PC-3 (cell line): ENCODE results near the gene DDX52. TPM values are rescaled to one million over a fixed set of nuclear protein-coding genes. Genes with fewer than 3 reads are reported as not detected.
"Not testable (repeated sequence)": the region's sequence is repeated elsewhere in the genome, so short reads cannot be mapped to it uniquely, and the experiment has no call there.

Experiments used
- ATAC-seq: fragments of 200-7000 bp; cut with Tn5 transposase; 2 replicates; pipeline ENCODE4 v1.9.1; 2020; ENCODE audit warnings: mild to moderate bottlenecking, moderate library complexity
- BruUV-seq: library from RNA; stranded (reverse); fragments of 400-500 nt; replicated peaks from 2 replicates; lab custom pipeline; 2021; lab: Mats Ljungman, UMichigan
- CTCF ChIA-PET: fragments of 300-600 bp; sonication (Branson Sonifier 250); formaldehyde crosslinking; loops from one replicate; lab custom pipeline; 2022; ENCODE audit warnings: antibody characterized with exemption; lab: Charles Lee
- POLR2A ChIA-PET: fragments of 300-600 bp; sonication (Branson Sonifier 250); formaldehyde crosslinking; loops from one replicate; lab custom pipeline; 2022; ENCODE audit warnings: antibody characterized with exemption; ENCODE audit not compliant: unreplicated experiment; lab: Charles Lee
- DNase-seq: peaks from one replicate; pipeline ENCODE4 v3.0.0-alpha.2; 2015
- H2AFZ ChIP-seq: fragments of 300-600 bp; sonication (generic); 2 replicates; pipeline ENCODE4 v1.6.0; 2016; ENCODE audit warnings: antibody characterized with exemption, low read length
- H3F3A ChIP-seq: fragments of 300-600 bp; sonication (generic); one replicate; pipeline ENCODE4 v1.6.0; 2017; ENCODE audit warnings: antibody characterized with exemption, low read length, control low read depth, mild to moderate bottlenecking; ENCODE audit not compliant: unreplicated experiment
- H3K27ac ChIP-seq: fragments of 300-600 bp; sonication (generic); 2 replicates; pipeline ENCODE4 v1.5.1; 2016; ENCODE audit warnings: mild to moderate bottlenecking, low read length
- H3K27me3 ChIP-seq: fragments of 300-600 bp; sonication (generic); 2 replicates; pipeline ENCODE4 v1.6.1; 2016; ENCODE audit warnings: low read length, mixed read lengths
- H3K36me3 ChIP-seq: fragments of 300-600 bp; sonication (generic); 2 replicates; pipeline ENCODE4 v1.6.1; 2016; ENCODE audit warnings: low read depth, mixed run types, low read length, mixed read lengths
- H3K4me1 ChIP-seq: fragments of 300-600 bp; sonication (generic); 2 replicates; pipeline ENCODE4 v1.5.1; 2016; ENCODE audit warnings: low read length; ENCODE audit not compliant: insufficient read depth
- H3K4me2 ChIP-seq: fragments of 300-600 bp; sonication (generic); 2 replicates; pipeline ENCODE4 v1.6.0; 2016; ENCODE audit warnings: low read length
- H3K4me3 ChIP-seq: fragments of 300-600 bp; sonication (generic); 2 replicates; pipeline ENCODE4 v1.5.1; 2016; ENCODE audit warnings: mild to moderate bottlenecking, low read length, mixed read lengths
- H3K79me2 ChIP-seq: fragments of 300-600 bp; sonication (generic); 2 replicates; pipeline ENCODE4 v1.6.1; 2017; ENCODE audit warnings: low read length, mixed read lengths
- H3K9ac ChIP-seq: fragments of 300-600 bp; sonication (generic); 2 replicates; pipeline ENCODE4 v1.6.0; 2016; ENCODE audit warnings: mild to moderate bottlenecking, low read length
- H3K9me2 ChIP-seq: fragments of 300-600 bp; sonication (generic); replicated peaks from 2 replicates; pipeline ENCODE4 v1.6.1; 2016; ENCODE audit warnings: mixed run types, low read length, mixed read lengths
- H3K9me3 ChIP-seq: fragments of 300-600 bp; sonication (generic); 2 replicates; pipeline ENCODE4 v1.6.1; 2016; ENCODE audit warnings: low read length, mixed read lengths
- H4K20me1 ChIP-seq: fragments of 300-600 bp; sonication (generic); 2 replicates; pipeline ENCODE4 v1.6.1; 2016; ENCODE audit warnings: low read length, mixed read lengths
- CTCF ChIP-seq: fragments of 300-600 bp; sonication (generic); conservative IDR thresholded peaks from 2 replicates; pipeline ENCODE4 v1.5.1; 2017; ENCODE audit warnings: antibody characterized with exemption, low read depth, mild to moderate bottlenecking, low read length
- EZH2 ChIP-seq: fragments of 300-600 bp; sonication (generic); IDR thresholded peaks from one replicate; pipeline ENCODE4 v1.6.1; 2017; ENCODE audit warnings: antibody characterized with exemption, mild to moderate bottlenecking, low read length; ENCODE audit not compliant: unreplicated experiment
- EZH2phosphoT487 ChIP-seq: fragments of 300-600 bp; sonication (generic); IDR thresholded peaks from 2 replicates; pipeline ENCODE4 v1.6.1; 2018; ENCODE audit warnings: mild to moderate bottlenecking, antibody characterized with exemption, low read length, borderline replicate concordance
- intact Hi-C: fragments of 100-400 bp; cut with micrococcal nuclease; formaldehyde crosslinking; loops from 2 replicates; pipeline ENCODE4 v1.9.0; 2023
- total RNA-seq: library from RNA; depleted of rRNA; stranded (reverse); fragments of >200 nt; gene quantifications from 2 replicates; pipeline ENCODE4 v1.2.3, GENCODE V29; 2014

The DDX52 gene
- total RNA-seq, 1 experiment from 2014 or later, result 12.5 TPM

DNA sequence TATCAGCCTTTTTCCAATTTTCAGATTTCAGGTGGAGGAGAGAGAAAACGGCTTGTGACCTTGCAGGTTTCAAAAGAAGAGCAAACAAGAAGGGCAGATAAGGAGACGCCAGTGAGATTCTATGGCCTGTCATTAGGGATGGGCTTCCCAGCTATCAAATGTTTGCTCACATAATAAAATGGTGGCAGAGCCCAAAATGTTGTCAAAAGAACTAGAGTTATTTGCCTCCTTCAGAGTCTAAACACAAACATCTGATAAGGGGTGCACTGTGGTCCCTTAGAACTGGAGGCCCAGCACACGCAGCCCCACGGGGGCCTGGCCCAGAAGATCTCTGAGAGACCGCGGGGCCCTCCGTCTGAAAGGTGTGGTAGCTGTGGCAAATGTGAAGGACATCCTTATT is 46.1 kb upstream of the DDX52 start:
- H3K9ac ChIP-seq, result no peak overlapping the region
- H3K36me3 ChIP-seq, result no peaks in the 10 kb centered on the region
- H3K27me3 ChIP-seq, result no peaks in the 10 kb centered on the region
- no peak overlapping the region for H2AFZ ChIP-seq
- H3K4me2 ChIP-seq, result no peak overlapping the region
- no TSS peak for BruUV-seq
- no peaks in the 10 kb centered on the region for H3K9me3 ChIP-seq
- intact Hi-C loops, result no loop called here
- no peaks in the 10 kb centered on the region for H3K79me2 ChIP-seq
- H3K4me3 ChIP-seq, result no peak overlapping the region
- H3F3A ChIP-seq, result no peaks in the 10 kb centered on the region
- ChIA-PET CTCF (no interaction called here), POLR2A (no interaction called here)
- H3K27ac ChIP-seq, result no peak overlapping the region
- no peaks in the 10 kb centered on the region for H4K20me1 ChIP-seq
- no peak for ATAC-seq
- H3K9me2 ChIP-seq, result no peaks in the 10 kb centered on the region
- TF ChIP-seq EZH2 (no peak), CTCF (no peak), EZH2phosphoT487 (no peak)
- no peak for DNase-seq
- H3K4me1 ChIP-seq, result no peaks in the 10 kb centered on the region

GRCh38 chr17:37683454-37683984 is 40.3 kb upstream of the DDX52 start:
- POLR2A ChIA-PET, result no interaction called here
- no peaks in the 10 kb centered on the region for H3F3A ChIP-seq
- intact Hi-C loops, result no loop called here
- no peak overlapping the region for H3K4me3 ChIP-seq
- H3K79me2 ChIP-seq, result no peaks in the 10 kb centered on the region
- H4K20me1 ChIP-seq, result no peaks in the 10 kb centered on the region
- no peaks in the 10 kb centered on the region for H3K9me3 ChIP-seq
- no peak overlapping the region for H3K27ac ChIP-seq
- H3K36me3 ChIP-seq, result no peaks in the 10 kb centered on the region
- H3K9ac ChIP-seq, result no peak overlapping the region
- TF ChIP-seq CTCF, result no peak
- no peaks in the 10 kb centered on the region for H3K27me3 ChIP-seq
- H3K4me1 ChIP-seq, result no peaks in the 10 kb centered on the region
- no TSS peak for BruUV-seq
- ATAC-seq, result no peak
- CTCF ChIA-PET, result no interaction called here
- no peak for DNase-seq
- no peak overlapping the region for H2AFZ ChIP-seq
- no peaks in the 10 kb centered on the region for H3K9me2 ChIP-seq
- H3K4me2 ChIP-seq, result no peak overlapping the region

GRCh38 chr17:37682007-37682406 is 38.8 kb upstream of the DDX52 start:
- Histone ChIP-seq H3K27me3 (no peaks in the 10 kb centered on the region), H3K9me3 (no peaks in the 10 kb centered on the region), H3K79me2 (no peaks in the 10 kb centered on the region), H3K4me2 (no peak overlapping the region), H3K4me1 (no peaks in the 10 kb centered on the region), H3K36me3 (no peaks in the 10 kb centered on the region), H4K20me1 (no peaks in the 10 kb centered on the region), H3K9ac (no peak overlapping the region), H3K4me3 (no peak overlapping the region), H3K9me2 (no peaks in the 10 kb centered on the region), H3F3A (no peaks in the 10 kb centered on the region), H2AFZ (no peak overlapping the region), H3K27ac (no peak overlapping the region)
- ChIA-PET CTCF (no interaction called here), POLR2A (no interaction called here)
- intact Hi-C loops, result no loop called here
- no TSS peak for BruUV-seq
- TF ChIP-seq EZH2phosphoT487 (no peak), EZH2 (no peak), CTCF (no peak)
- ATAC-seq, result no peak
- no peak for DNase-seq

GRCh38 chr17:37679995-37680394 is 36.7 kb upstream of the DDX52 start:
- POLR2A ChIA-PET, H4K20me1 ChIP-seq: not testable (repeated sequence)

More at GRCh38 chr17:37679995-37680394, 36.7 kb upstream of the DDX52 start:
- H3F3A ChIP-seq, H3K9ac ChIP-seq, H3K4me2 ChIP-seq, H3K9me3 ChIP-seq, H3K27ac ChIP-seq, CTCF ChIA-PET, BruUV-seq, DNase-seq, H3K79me2 ChIP-seq, H2AFZ ChIP-seq, H3K36me3 ChIP-seq, intact Hi-C loops, H3K4me3 ChIP-seq, H3K9me2 ChIP-seq, H3K4me1 ChIP-seq, ATAC-seq, H3K27me3 ChIP-seq: not testable (repeated sequence)
